Transverse colon (tissue), 4 donors: ENCODE data around the gene SLC17A5. TPM values are rescaled to one million over a fixed set of nuclear protein-coding genes. Genes with fewer than 3 reads are reported as not detected.
A peak's percentile ranks its signal among the peaks of the same experiment; 100 is the strongest.

Experiments
- DNase-seq: peaks from one replicate; pipeline ENCODE4 v3.0.0-alpha.2; 2019
- H3K27ac ChIP-seq, 4 donors: fragments of 200-600 bp; sonication (generic); 2 replicates each; pipeline ENCODE4 v1.5.1; 2016 to 2018; ENCODE audit warnings: inconsistent platforms in 4 of 4
- H3K27me3 ChIP-seq: fragments of 200-600 bp; sonication (generic); 2 replicates; pipeline ENCODE4 v1.5.1; 2017; ENCODE audit warnings: inconsistent platforms
- H3K36me3 ChIP-seq, 4 donors: fragments of 200-600 bp; sonication (generic); 2 replicates each; pipeline ENCODE4 v1.5.1; 2017 to 2019; ENCODE audit warnings: inconsistent platforms in 4 of 4
- H3K4me1 ChIP-seq, 4 donors: fragments of 200-600 bp; sonication (generic); 2 replicates each; pipeline ENCODE4 v1.5.1; 2017 to 2020; ENCODE audit warnings: inconsistent platforms in 4 of 4
- H3K4me3 ChIP-seq, 4 donors: fragments of 200-600 bp; sonication (generic); 1 replicate in 1 of 4; 2 replicates in 3 of 4; pipeline versions ENCODE4 v1.5.1 to v1.6.1; 2017 to 2019; ENCODE audit warnings: inconsistent platforms in 4 of 4
- H3K9me3 ChIP-seq, 2 donors: fragments of 200-600 bp; sonication (generic); 2 replicates each; pipeline ENCODE4 v1.5.1; 2017 to 2019; ENCODE audit warnings: inconsistent platforms in 2 of 2
- CTCF ChIP-seq, 5 experiments: fragments of 200-600 bp in 3 of 5; fragments of 450-650 bp in 2 of 5; sonication (generic) in 3 of 5; IDR thresholded peaks; 1 replicate in 2 of 5; 2 replicates in 3 of 5; pipeline ENCODE4 v1.5.1; 2016 to 2017; ENCODE audit warnings: antibody characterized with exemption in 5 of 5, inconsistent platforms in 3 of 5, mild to moderate bottlenecking in 2 of 5, moderate library complexity in 1 of 5
- EP300 ChIP-seq: sonication (generic); formaldehyde crosslinking; IDR thresholded peaks from one replicate; pipeline ENCODE4 v1.6.1; 2017; ENCODE audit warnings: antibody characterized with exemption, low read depth
- POLR2A ChIP-seq: fragments of 450-650 bp; IDR thresholded peaks from one replicate; pipeline ENCODE4 v1.6.1; 2016; ENCODE audit warnings: antibody characterized with exemption, mild to moderate bottlenecking, moderate library complexity
- POLR2AphosphoS5 ChIP-seq, 3 donors: sonication (generic); formaldehyde crosslinking; IDR thresholded peaks; one replicate each; pipeline ENCODE4 v1.6.1; 2016; ENCODE audit warnings: antibody characterized with exemption in 3 of 3
- WGBS, 2 donors: methylation state at CpG; one replicate each; pipeline ENCODE4 v1.1.5; 2018; ENCODE audit warnings: low coverage in 1 of 2; 5-methylcytosine and 5-hydroxymethylcytosine counted together
- in situ Hi-C, 4 donors: fragments of 200-750 bp; cut with MboI; loops; one replicate each; pipeline versions ENCODE4 v1.15.0 to v1.15.1; 2017; ENCODE audit warnings: low sequenced_read_pairs in 3 of 4, low pct_ligation_motif_present in 1 of 4, low pct_unique_long_range_greater_than_20kb in 1 of 4
- intact Hi-C: fragments of 100-400 bp; cut with DNase I; formaldehyde crosslinking; loops from one replicate; pipeline ENCODE4 v1.15.1; 2023; ENCODE audit warnings: low total_unique reads
- total RNA-seq, 4 donors: library from RNA; depleted of rRNA; stranded (reverse); fragments of >200 nt; gene quantifications; one replicate each; pipeline ENCODE4 v1.1.0, GENCODE V29; 2016

SLC17A5 gene
- total RNA-seq, 4 donors from 2014 or later = 13.7 to 57.3 (median 32.8) TPM

DNA sequence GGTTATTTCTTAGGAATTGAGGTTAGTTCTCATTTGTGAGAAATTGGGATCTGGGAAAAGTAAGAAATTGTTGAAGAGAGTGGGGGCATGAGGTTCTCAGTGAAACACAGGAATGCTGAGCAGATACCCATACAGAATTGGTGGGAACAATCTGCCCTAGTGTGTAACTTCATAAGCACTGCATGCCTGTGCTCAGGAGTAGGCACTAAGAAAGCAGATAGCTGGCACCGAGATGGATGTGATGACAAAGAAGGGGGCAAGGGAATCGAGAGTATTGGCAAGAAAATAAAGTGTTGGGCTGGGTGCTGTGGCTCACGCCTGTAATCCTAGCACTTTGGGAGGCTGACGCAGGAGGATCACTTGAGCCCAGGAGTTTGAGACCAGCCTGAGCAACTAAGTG is 4.0 kb downstream of the SLC17A5 start:
- H3K27ac ChIP-seq = no peak overlapping the region
- H3K36me3 ChIP-seq = no peaks in the 10 kb centered on the region
- no peak overlapping the region for H3K4me3 ChIP-seq
- peaks cover 0 to 18% (median 5%) of the 10 kb centered on the region in 4 donors for H3K4me1 ChIP-seq
- no peak for DNase-seq
- WGBS, 2 donors = 69 to 96% methylated on average over 3 to 4 of the region's 4 CpGs
- H3K9me3 ChIP-seq = no peaks in the 10 kb centered on the region
- intact Hi-C loops = no loop called here
- in situ Hi-C loops = no loop called here
- no peak for TF ChIP-seq CTCF (IDR thresholded peaks at IDR 0.05)
- TF ChIP-seq POLR2A = no peak
- no peak for TF ChIP-seq EP300
- TF ChIP-seq POLR2AphosphoS5 (IDR thresholded peaks at IDR 0.05) = no peak
- H3K27me3 ChIP-seq = no peaks in the 10 kb centered on the region

GRCh38 chr6:73648166-73648565 is 5.6 kb downstream of the SLC17A5 start:
- no peak for TF ChIP-seq POLR2AphosphoS5 (IDR thresholded peaks at IDR 0.05)
- TF ChIP-seq POLR2A = no peak
- no peak for TF ChIP-seq CTCF (IDR thresholded peaks at IDR 0.05)
- no peak for TF ChIP-seq EP300
- H3K36me3 ChIP-seq = no peaks in the 10 kb centered on the region
- no peaks in the 10 kb centered on the region for H3K27me3 ChIP-seq
- no peak overlapping the region for H3K4me3 ChIP-seq
- no peak for DNase-seq
- H3K27ac ChIP-seq = no peak overlapping the region
- intact Hi-C loops = no loop called here
- in situ Hi-C loops = no loop called here
- no peaks in the 10 kb centered on the region for H3K9me3 ChIP-seq
- peaks cover 0 to 18% (median 5%) of the 10 kb centered on the region in 4 donors for H3K4me1 ChIP-seq

GRCh38 chr6:73644941-73645591 is 8.7 kb downstream of the SLC17A5 start:
- in situ Hi-C loops (no loop called here), intact Hi-C loops (no loop called here)
- no peak for TF ChIP-seq POLR2A
- TF ChIP-seq CTCF (IDR thresholded peaks at IDR 0.05) = no peak
- TF ChIP-seq EP300 = no peak
- TF ChIP-seq POLR2AphosphoS5 (IDR thresholded peaks at IDR 0.05) = no peak
- Histone ChIP-seq H3K36me3 (peaks cover 0 to 19% (median 7%) of the 10 kb centered on the region in 4 donors), H3K4me1 (peaks cover 0 to 7% (median 0%) of the 10 kb centered on the region in 4 donors), H3K27ac (peak overlapping the region in 1 of 4 donors; percentile 7), H3K27me3 (no peaks in the 10 kb centered on the region), H3K9me3 (no peaks in the 10 kb centered on the region), H3K4me3 (peak overlapping the region in 3 of 4 donors; percentile 20 to 45 (median 32))
- 34 to 61% methylated on average over 4 to 10 of the region's 10 CpGs for WGBS, 2 donors
- no peak for DNase-seq

- intact Hi-C loops = no loop called here
- in situ Hi-C loops = no loop called here
- no peak for TF ChIP-seq EP300
- TF ChIP-seq POLR2AphosphoS5 (IDR thresholded peaks at IDR 0.05) = no peak
- TF ChIP-seq CTCF (IDR thresholded peaks at IDR 0.05) = no peak
- TF ChIP-seq POLR2A = no peak
- WGBS, 2 donors = 79 to 85% methylated on average over 2 of the region's 2 CpGs
- Histone ChIP-seq H3K27me3 (no peaks in the 10 kb centered on the region), H3K4me1 (peaks cover 0 to 7% (median 0%) of the 10 kb centered on the region in 4 donors), H3K27ac (no peak overlapping the region), H3K9me3 (no peaks in the 10 kb centered on the region), H3K36me3 (peaks cover 0 to 29% (median 9%) of the 10 kb centered on the region in 4 donors), H3K4me3 (no peak overlapping the region)
- DNase-seq = no peak
These were observed 9.8 kb downstream of the SLC17A5 start for GRCh38 chr6:73644030-73644429.
